ENCODE measurements around the gene PGLYRP2. TPM values are rescaled to one million over a fixed set of nuclear protein-coding genes. Genes with fewer than 3 reads are reported as not detected.

Gene PGLYRP2
- total and polyA plus RNA-seq, 7 donors = 0.60 TPM; not detected in 6

DNA sequence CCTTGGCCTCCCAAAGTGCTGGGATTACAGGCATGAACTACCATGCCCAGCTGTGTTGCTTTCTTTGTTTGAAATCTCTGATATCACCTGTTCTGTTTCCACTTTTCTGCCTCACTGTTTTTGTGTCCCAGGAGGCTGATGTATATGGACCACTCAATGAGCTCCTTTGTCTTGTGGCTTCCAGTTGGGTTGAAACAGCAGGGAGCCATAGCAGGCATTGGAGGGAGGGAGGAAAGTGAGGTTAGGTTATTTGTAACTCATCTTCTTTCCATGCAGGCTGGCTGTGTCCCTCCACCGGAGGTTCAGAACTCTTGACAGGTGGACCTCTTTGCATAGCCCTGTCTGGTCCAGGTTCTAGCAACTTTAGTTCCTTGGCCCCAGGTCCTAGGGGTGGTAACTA, 23.0 kb upstream of the PGLYRP2 start:
- WGBS, 2 donors = 41 to 82% methylated on average over 1 of the region's 1 CpG
- H3K9me3 ChIP-seq = no peaks in the 10 kb centered on the region
- H3K4me3 ChIP-seq = no peak overlapping the region
- no peaks in the 10 kb centered on the region for H3K36me3 ChIP-seq
- H3K4me1 ChIP-seq = no peaks in the 10 kb centered on the region
- no peak for DNase-seq
- TF ChIP-seq EP300 (IDR thresholded peaks at IDR 0.05) = no peak
- no peak for TF ChIP-seq POLR2A (IDR thresholded peaks at IDR 0.05)
- TF ChIP-seq POLR2AphosphoS5 (IDR thresholded peaks at IDR 0.05) = no peak
- TF ChIP-seq, protein P1, sequence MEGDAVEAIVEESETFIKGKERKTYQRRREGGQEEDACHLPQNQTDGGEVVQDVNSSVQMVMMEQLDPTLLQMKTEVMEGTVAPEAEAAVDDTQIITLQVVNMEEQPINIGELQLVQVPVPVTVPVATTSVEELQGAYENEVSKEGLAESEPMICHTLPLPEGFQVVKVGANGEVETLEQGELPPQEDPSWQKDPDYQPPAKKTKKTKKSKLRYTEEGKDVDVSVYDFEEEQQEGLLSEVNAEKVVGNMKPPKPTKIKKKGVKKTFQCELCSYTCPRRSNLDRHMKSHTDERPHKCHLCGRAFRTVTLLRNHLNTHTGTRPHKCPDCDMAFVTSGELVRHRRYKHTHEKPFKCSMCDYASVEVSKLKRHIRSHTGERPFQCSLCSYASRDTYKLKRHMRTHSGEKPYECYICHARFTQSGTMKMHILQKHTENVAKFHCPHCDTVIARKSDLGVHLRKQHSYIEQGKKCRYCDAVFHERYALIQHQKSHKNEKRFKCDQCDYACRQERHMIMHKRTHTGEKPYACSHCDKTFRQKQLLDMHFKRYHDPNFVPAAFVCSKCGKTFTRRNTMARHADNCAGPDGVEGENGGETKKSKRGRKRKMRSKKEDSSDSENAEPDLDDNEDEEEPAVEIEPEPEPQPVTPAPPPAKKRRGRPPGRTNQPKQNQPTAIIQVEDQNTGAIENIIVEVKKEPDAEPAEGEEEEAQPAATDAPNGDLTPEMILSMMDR (IDR thresholded peaks at IDR 0.05) = no peak
- intact Hi-C loops (cut with DNase I) = no loop called here
- H3K27me3 ChIP-seq = peaks cover 0 to 52% (median 8%) of the 10 kb centered on the region in 3 donors
- H3K27ac ChIP-seq = no peak overlapping the region

DNA sequence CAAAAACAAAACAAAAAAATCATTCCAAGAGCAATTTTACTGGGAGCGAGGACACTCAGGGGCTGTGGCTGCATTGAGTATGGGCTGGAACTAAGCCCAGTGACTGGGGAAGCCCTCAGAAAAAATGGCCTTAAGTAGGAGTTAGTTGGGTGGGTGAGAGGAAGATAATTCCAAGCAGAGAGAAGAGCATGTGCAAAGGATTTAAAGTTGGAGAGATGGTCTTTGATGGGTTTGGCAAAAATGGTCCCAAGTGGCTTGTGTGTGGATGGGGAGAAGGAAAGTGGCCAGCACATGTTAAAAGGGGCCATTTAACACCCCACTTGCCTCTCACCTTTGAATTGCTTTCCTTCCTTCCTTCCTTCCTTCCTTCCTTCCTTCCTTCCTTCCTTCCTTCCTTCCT, 22.3 kb upstream of the PGLYRP2 start:
- Histone ChIP-seq H3K4me3 (no peak overlapping the region), H3K27me3 (peaks cover 0 to 46% (median 5%) of the 10 kb centered on the region in 3 donors), H3K4me1 (no peaks in the 10 kb centered on the region), H3K27ac (no peak overlapping the region), H3K9me3 (no peaks in the 10 kb centered on the region), H3K36me3 (no peaks in the 10 kb centered on the region)
- intact Hi-C loops (cut with DNase I) = no loop called here
- no peak for DNase-seq
- TF ChIP-seq, protein P1 (IDR thresholded peaks at IDR 0.05) = no peak
- TF ChIP-seq EP300 (IDR thresholded peaks at IDR 0.05) (no peak), POLR2AphosphoS5 (IDR thresholded peaks at IDR 0.05) (no peak), POLR2A (IDR thresholded peaks at IDR 0.05) (no peak)
- 46 to 75% methylated on average over 1 of the region's 1 CpG for WGBS, 2 donors

- no peak for DNase-seq
- Histone ChIP-seq H3K36me3 (no peaks in the 10 kb centered on the region), H3K9me3 (no peaks in the 10 kb centered on the region), H3K27me3 (peaks cover 0 to 23% (median 5%) of the 10 kb centered on the region in 3 donors), H3K27ac (no peak overlapping the region), H3K4me3 (no peak overlapping the region), H3K4me1 (no peaks in the 10 kb centered on the region)
- WGBS, 2 donors = 58 to 72% methylated on average over 6 of the region's 6 CpGs
- TF ChIP-seq POLR2AphosphoS5 (IDR thresholded peaks at IDR 0.05) (no peak), POLR2A (IDR thresholded peaks at IDR 0.05) (no peak), EP300 (IDR thresholded peaks at IDR 0.05) (no peak)
- TF ChIP-seq, protein P1 (IDR thresholded peaks at IDR 0.05) = no peak
- intact Hi-C loops (cut with DNase I) = no loop called here
Measured at GRCh38 chr19:15498910-15499309, 19.6 kb upstream of the PGLYRP2 start.

- DNase-seq = no peak
- TF ChIP-seq EP300 (IDR thresholded peaks at IDR 0.05) (no peak), POLR2A (IDR thresholded peaks at IDR 0.05) (no peak), POLR2AphosphoS5 (IDR thresholded peaks at IDR 0.05) (no peak)
- TF ChIP-seq, protein P1 (IDR thresholded peaks at IDR 0.05) = no peak
- Histone ChIP-seq H3K9me3 (no peaks in the 10 kb centered on the region), H3K27me3 (peaks cover 0 to 17% (median 5%) of the 10 kb centered on the region in 3 donors), H3K27ac (no peak overlapping the region), H3K4me3 (no peak overlapping the region), H3K4me1 (no peaks in the 10 kb centered on the region), H3K36me3 (no peaks in the 10 kb centered on the region)
- intact Hi-C loops (cut with DNase I) = no loop called here
- WGBS, 2 donors = 53 to 77% methylated on average over 10 of the region's 10 CpGs
Measured at GRCh38 chr19:15498156-15498858, 19.0 kb upstream of the PGLYRP2 start.

All from sigmoid colon (tissue), 7 donors.